Upper lobe of left lung (tissue), 6 donors: ENCODE measurements around the gene AGBL3. TPM values are rescaled to one million over a fixed set of nuclear protein-coding genes. Genes with fewer than 3 reads are reported as not detected.

Source experiments
- ATAC-seq, 2 donors: fragments of 200-7000 bp; cut with Tn5 transposase; one replicate each; pipeline ENCODE4 v1.9.1; 2022; ENCODE audit warnings: mild to moderate bottlenecking in 2 of 2, moderate library complexity in 2 of 2; ENCODE audit not compliant: low FRiP score in 2 of 2
- DNase-seq, 2 donors: peaks; one replicate each; pipeline ENCODE4 v3.0.0-alpha.2; 2019 to 2020
- H3K27ac ChIP-seq, 4 donors: fragments of 200-600 bp; sonication (generic); one replicate each; pipeline ENCODE4 v1.5.1; 2016 to 2019
- H3K27me3 ChIP-seq, 4 donors: fragments of 200-600 bp; sonication (generic); one replicate each; pipeline ENCODE4 v1.5.1; 2017 to 2019
- H3K36me3 ChIP-seq, 4 donors: fragments of 200-600 bp; sonication (generic); one replicate each; pipeline ENCODE4 v1.5.1; 2016 to 2019
- H3K4me1 ChIP-seq, 4 donors: fragments of 200-600 bp; sonication (generic); one replicate each; pipeline ENCODE4 v1.5.1; 2018 to 2019
- H3K4me3 ChIP-seq, 4 donors: fragments of 200-600 bp; sonication (generic); one replicate each; pipeline ENCODE4 v1.5.1; 2017 to 2019; ENCODE audit warnings: mild to moderate bottlenecking in 2 of 4, moderate library complexity in 1 of 4
- H3K9me3 ChIP-seq, 4 donors: fragments of 200-600 bp; sonication (generic); one replicate each; pipeline ENCODE4 v1.5.1; 2018 to 2019
- EP300 ChIP-seq, 4 donors: sonication (generic); formaldehyde crosslinking; IDR thresholded peaks; one replicate each; pipeline ENCODE4 v1.5.1; 2017; ENCODE audit warnings: antibody characterized with exemption in 4 of 4, control low read depth in 2 of 4
- POLR2A ChIP-seq, 4 donors: fragments of 450-650 bp; IDR thresholded peaks; one replicate each; pipeline ENCODE4 v1.5.1; 2016 to 2017; ENCODE audit warnings: antibody characterized with exemption in 4 of 4, mild to moderate bottlenecking in 2 of 4
- POLR2AphosphoS5 ChIP-seq, 2 donors: sonication (generic); formaldehyde crosslinking; IDR thresholded peaks; one replicate each; pipeline ENCODE4 v1.5.1; 2017; ENCODE audit warnings: antibody characterized with exemption in 2 of 2
- WGBS, 2 donors: methylation state at CpG; one replicate each; pipeline ENCODE4 v1.1.5; 2017 to 2018; 5-methylcytosine and 5-hydroxymethylcytosine counted together
- total RNA-seq, 6 donors: library from RNA; depleted of rRNA in 4 of 6; stranded (reverse); fragments of >200 nt in 4 of 6; gene quantifications; one replicate each; pipeline versions ENCODE4 v1.1.0 to v1.2.1, GENCODE V29; 2016 to 2021
- TF ChIP-seq, protein P1 (sequence below), 6 experiments: fragments of 450-650 bp in 4 of 6; fragments of 200-600 bp in 2 of 6; sonication (generic) in 2 of 6; IDR thresholded peaks; one replicate each; pipeline ENCODE4 v1.5.1; 2016 to 2019; ENCODE audit warnings: antibody characterized with exemption in 6 of 6
- donor health status: DM: no; HTN: no; CAD: no; lungs with moderate emphysema.
- donor health status: DM: no; HTN: yes; CAD: no; lungs with severe emphysema.

Gene AGBL3
- total RNA-seq, 6 donors from 2014 or later, result 1.0 to 5.2 (median 2.5) TPM

DNA sequence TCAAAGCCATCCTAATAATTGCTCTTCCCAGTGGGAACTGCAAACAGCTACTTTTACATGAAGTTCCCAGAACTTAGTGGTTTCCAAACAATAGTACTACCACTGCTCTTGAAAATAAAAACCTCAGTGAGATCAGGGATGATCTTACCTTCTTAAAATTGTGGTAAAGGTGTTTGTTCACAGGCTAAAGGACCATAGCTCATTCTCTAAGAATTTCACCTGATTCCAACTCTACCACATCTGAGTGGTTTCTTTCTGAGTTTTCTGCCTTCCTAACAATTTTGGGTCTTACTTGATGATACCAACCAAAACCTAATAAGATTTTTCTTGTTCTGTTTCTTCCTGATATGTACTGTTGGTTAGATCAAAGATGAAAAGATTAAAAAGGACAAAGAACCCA is 45.6 kb upstream of the AGBL3 start:
- TF ChIP-seq, protein P1, sequence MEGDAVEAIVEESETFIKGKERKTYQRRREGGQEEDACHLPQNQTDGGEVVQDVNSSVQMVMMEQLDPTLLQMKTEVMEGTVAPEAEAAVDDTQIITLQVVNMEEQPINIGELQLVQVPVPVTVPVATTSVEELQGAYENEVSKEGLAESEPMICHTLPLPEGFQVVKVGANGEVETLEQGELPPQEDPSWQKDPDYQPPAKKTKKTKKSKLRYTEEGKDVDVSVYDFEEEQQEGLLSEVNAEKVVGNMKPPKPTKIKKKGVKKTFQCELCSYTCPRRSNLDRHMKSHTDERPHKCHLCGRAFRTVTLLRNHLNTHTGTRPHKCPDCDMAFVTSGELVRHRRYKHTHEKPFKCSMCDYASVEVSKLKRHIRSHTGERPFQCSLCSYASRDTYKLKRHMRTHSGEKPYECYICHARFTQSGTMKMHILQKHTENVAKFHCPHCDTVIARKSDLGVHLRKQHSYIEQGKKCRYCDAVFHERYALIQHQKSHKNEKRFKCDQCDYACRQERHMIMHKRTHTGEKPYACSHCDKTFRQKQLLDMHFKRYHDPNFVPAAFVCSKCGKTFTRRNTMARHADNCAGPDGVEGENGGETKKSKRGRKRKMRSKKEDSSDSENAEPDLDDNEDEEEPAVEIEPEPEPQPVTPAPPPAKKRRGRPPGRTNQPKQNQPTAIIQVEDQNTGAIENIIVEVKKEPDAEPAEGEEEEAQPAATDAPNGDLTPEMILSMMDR (IDR thresholded peaks at IDR 0.05), result no peak
- TF ChIP-seq POLR2A (IDR thresholded peaks at IDR 0.05), result no peak
- no peak for TF ChIP-seq EP300 (IDR thresholded peaks at IDR 0.05)
- TF ChIP-seq POLR2AphosphoS5 (IDR thresholded peaks at IDR 0.05), result no peak
- H3K4me1 ChIP-seq, result no peaks in the 10 kb centered on the region
- ATAC-seq, result no peak
- DNase-seq, result no peak
- no peak overlapping the region for H3K4me3 ChIP-seq
- H3K27ac ChIP-seq, result no peak overlapping the region
- H3K27me3 ChIP-seq, result no peaks in the 10 kb centered on the region
- peaks cover 0 to 8% (median 0%) of the 10 kb centered on the region in 4 donors for H3K36me3 ChIP-seq
- H3K9me3 ChIP-seq, result no peaks in the 10 kb centered on the region

DNA sequence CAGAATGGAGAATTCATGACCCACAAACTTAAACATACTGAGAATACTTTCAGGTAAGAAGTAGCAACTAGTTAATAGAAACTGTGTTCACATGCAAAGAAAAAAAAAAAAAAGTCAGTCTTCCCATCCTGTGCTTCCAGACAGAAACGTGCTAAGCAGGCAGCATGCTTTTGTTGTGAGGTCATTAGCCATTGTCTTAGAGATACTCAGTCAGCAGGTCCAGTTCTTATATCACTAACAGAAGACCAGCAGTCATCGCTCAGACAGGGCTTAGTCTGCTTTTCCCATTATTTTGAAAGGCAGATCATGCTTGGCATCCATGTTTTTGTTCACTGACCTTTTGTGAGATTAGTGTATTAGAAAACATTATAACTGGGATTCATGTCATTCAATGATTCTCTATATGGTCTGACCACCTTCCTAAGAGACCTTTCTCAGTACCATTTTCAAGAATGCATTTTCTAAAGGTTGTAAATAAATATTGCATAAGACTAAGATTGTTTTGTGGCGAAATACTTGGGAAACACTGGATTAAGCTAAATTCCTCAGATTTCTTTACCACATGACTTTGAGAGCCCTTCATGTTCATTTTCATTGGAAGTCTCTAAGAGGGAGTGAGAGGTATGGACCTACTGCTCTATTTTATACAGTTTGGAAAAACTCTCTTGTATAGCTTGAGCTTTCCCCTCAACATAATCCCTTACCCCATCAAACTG is 45.0 kb upstream of the AGBL3 start:
- TF ChIP-seq POLR2AphosphoS5 (IDR thresholded peaks at IDR 0.05) (no peak), POLR2A (IDR thresholded peaks at IDR 0.05) (no peak), EP300 (IDR thresholded peaks at IDR 0.05) (no peak)
- TF ChIP-seq, protein P1 (IDR thresholded peaks at IDR 0.05), result no peak
- 59 to 60% methylated on average over 3 of the region's 3 CpGs for WGBS, 2 donors
- Histone ChIP-seq H3K4me1 (no peaks in the 10 kb centered on the region), H3K9me3 (no peaks in the 10 kb centered on the region), H3K27me3 (no peaks in the 10 kb centered on the region), H3K4me3 (no peak overlapping the region), H3K27ac (no peak overlapping the region), H3K36me3 (peaks cover 0 to 2% (median 0%) of the 10 kb centered on the region in 4 donors)
- DNase-seq, result no peak
- ATAC-seq, result no peak

DNA sequence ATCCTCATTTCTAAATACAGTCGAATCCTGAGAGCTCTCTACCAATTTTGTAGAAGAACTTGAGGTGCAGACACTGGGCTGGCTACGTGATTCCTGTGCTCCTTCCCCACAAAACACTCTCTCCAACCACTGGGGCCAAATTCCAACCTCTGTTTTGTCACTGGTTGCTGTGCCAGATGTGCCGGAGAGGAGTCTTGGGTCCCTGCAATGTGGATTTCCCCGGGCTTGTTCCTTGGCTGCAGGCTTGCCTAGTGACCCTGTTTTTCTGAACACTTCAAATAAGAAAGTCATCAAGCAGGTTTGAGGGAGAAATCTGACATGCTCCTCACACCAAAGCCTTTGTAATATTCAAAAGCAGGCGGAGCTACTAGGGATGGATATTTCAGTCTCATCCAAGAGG is 44.4 kb upstream of the AGBL3 start:
- DNase-seq (no peak), ATAC-seq (no peak)
- Histone ChIP-seq H3K4me3 (no peak overlapping the region), H3K36me3 (peaks cover 0 to 3% (median 0%) of the 10 kb centered on the region in 4 donors), H3K27me3 (no peaks in the 10 kb centered on the region), H3K9me3 (no peaks in the 10 kb centered on the region), H3K4me1 (no peaks in the 10 kb centered on the region), H3K27ac (no peak overlapping the region)
- TF ChIP-seq EP300 (IDR thresholded peaks at IDR 0.05), result no peak
- no peak for TF ChIP-seq POLR2AphosphoS5 (IDR thresholded peaks at IDR 0.05)
- TF ChIP-seq, protein P1 (IDR thresholded peaks at IDR 0.05), result no peak
- no peak for TF ChIP-seq POLR2A (IDR thresholded peaks at IDR 0.05)
- WGBS, 2 donors, result 64 to 66% methylated on average over 5 of the region's 5 CpGs

DNA sequence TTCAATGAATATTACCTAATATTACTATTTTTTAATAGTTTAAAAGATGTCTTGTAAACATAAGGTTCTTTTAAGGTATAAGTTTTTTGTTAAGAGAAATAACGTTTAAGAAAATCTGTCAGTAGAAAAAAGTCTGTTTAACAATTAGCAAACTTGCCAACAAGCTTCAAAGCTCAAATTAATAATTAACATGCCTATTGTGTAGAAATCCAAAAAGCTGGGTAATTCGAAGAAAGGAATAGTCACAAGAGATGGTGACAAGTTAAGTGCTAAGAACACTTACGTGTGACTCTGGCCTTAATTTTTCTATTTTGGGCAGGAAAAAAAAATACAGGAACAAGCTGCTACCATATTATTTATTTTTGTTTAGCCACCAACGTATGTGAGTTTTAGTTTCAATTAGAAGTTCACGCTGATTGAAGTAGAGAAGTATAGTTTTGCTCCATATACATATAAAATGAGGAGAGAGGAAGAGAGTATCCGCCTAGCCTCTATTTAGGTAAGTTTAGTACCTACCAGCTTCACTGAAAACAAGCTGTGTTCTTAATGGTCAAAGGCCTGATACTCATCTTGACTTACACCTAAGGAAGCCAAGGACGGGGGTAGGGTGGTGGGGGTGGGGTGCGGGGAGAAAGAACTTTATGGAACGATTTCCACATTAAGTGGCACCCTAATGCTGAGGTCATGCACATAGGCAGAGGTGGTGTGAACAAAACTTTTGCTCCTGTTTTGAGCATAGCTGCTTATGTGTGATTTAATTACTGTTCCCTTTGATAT is 43.4 kb upstream of the AGBL3 start:
- Histone ChIP-seq H3K4me1 (no peaks in the 10 kb centered on the region), H3K27ac (no peak overlapping the region), H3K9me3 (no peaks in the 10 kb centered on the region), H3K36me3 (peaks cover 0 to 13% (median 3%) of the 10 kb centered on the region in 4 donors), H3K4me3 (no peak overlapping the region), H3K27me3 (no peaks in the 10 kb centered on the region)
- 58 to 63% methylated on average over 9 of the region's 9 CpGs for WGBS, 2 donors
- ATAC-seq, result no peak
- TF ChIP-seq POLR2AphosphoS5 (IDR thresholded peaks at IDR 0.05), result no peak
- TF ChIP-seq, protein P1 (IDR thresholded peaks at IDR 0.05), result no peak
- no peak for TF ChIP-seq POLR2A (IDR thresholded peaks at IDR 0.05)
- TF ChIP-seq EP300 (IDR thresholded peaks at IDR 0.05), result no peak
- DNase-seq, result no peak
